GM12873 (cell line): ENCODE results near the gene POLR3C.

Source experiments
- TF ChIP-seq, protein P1 (sequence below): IDR thresholded peaks from 2 replicates; pipeline ENCODE4 v1.5.1; 2012; ENCODE audit warnings: low read depth, mild to moderate bottlenecking, moderate library complexity, low read length, control low read depth; ENCODE audit not compliant: insufficient read depth; ENCODE audit errors: missing control alignments

The POLR3C gene

DNA sequence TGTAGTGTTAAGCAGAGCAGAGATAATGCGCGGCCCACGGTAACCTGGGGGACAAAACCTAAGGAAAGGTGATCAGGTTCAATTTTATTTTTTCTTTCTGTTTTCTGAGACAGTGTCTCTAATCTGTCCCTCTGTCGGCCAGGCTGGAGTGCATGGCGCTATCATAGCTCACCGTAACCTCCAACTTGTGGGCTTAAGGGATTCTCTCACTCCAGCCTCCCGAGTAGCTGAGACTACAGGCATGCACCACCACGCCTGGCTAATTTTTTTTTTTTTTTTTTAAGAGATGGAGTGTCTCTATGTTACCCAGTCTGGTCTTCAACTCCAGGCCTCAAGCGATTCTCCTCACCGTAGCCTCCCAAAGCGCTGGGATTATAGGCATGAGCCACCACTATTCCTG lies 62.4 kb downstream of the POLR3C start:
- TF ChIP-seq, protein P1, sequence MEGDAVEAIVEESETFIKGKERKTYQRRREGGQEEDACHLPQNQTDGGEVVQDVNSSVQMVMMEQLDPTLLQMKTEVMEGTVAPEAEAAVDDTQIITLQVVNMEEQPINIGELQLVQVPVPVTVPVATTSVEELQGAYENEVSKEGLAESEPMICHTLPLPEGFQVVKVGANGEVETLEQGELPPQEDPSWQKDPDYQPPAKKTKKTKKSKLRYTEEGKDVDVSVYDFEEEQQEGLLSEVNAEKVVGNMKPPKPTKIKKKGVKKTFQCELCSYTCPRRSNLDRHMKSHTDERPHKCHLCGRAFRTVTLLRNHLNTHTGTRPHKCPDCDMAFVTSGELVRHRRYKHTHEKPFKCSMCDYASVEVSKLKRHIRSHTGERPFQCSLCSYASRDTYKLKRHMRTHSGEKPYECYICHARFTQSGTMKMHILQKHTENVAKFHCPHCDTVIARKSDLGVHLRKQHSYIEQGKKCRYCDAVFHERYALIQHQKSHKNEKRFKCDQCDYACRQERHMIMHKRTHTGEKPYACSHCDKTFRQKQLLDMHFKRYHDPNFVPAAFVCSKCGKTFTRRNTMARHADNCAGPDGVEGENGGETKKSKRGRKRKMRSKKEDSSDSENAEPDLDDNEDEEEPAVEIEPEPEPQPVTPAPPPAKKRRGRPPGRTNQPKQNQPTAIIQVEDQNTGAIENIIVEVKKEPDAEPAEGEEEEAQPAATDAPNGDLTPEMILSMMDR, result no peak

DNA sequence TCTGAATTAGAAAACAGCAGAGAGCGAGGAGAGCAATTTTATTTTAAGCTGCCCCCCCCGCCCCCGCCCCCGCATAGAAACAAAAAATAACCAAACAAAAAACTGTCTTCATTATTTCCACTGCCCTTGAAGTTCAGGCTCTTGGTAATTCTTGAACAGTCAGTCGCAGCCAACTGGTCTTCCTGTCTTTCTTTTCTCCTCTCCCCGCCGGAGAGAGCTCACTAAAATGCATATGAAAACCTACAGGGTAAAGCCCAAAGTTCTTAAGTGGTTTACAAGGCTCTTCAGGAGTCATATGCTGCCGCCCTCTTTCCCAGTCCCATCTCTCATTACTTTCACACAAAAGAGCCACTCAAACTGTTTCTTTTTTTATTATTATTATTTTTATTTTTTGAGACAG lies 62.8 kb downstream of the POLR3C start:
- TF ChIP-seq, protein P1, result no peak

DNA sequence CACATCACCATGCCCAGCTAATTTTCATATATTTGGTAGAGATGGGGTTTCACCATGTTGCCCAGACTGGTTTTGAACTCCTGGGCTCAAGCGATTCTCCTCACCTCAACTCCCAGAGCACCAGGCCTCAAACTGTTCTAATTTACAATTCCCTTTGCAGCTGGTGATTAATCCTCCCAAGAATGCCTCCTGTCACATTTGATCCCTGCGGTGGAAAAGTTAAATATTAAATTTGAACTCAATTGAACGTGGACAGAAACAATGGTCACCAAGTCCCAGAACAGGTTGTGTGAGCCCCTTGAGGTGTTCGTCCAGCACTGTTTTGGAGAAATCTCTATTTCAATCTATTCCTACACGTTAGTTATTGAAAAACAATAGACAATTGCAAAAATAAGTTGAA lies 63.6 kb downstream of the POLR3C start:
- TF ChIP-seq, protein P1, result no peak

DNA sequence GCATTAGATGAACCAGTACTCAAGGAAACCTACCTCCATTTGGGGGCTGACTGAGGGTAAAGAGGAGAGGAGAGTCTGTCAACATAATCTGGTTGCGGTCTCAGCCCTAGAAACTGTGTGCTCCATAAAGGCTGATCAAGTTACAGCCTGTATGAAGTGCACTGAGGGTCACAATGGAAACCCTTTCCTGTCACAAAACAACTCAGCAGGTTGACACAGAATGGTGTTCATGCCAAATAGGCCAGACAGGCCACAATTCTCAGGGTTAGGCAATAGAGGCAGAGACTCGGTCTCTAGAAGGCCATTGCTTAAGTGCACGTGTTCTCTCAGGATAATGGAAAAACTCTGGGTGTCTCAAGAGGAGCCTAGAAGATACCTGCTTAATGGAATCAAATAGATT lies 65.7 kb downstream of the POLR3C start:
- TF ChIP-seq, protein P1, result no peak

DNA sequence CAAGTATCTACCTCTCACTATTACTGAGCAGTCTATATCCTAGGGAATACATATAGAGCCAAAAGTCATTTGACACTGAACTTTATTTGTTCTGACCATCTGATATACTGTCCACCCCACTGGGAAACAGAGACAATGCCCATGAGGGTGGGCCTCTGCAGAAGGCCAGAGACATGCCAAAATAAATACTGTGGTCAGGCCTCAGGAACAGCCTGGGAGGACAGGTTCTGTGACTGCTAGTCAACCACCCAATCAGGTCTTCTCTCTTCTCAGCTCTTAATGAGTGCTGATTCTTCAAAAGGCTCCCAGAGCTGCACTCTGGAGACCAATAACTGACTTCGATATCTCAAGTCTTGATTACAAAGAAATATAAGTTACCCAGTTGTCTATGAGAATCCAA lies 67.1 kb downstream of the POLR3C start:
- TF ChIP-seq, protein P1, result no peak

DNA sequence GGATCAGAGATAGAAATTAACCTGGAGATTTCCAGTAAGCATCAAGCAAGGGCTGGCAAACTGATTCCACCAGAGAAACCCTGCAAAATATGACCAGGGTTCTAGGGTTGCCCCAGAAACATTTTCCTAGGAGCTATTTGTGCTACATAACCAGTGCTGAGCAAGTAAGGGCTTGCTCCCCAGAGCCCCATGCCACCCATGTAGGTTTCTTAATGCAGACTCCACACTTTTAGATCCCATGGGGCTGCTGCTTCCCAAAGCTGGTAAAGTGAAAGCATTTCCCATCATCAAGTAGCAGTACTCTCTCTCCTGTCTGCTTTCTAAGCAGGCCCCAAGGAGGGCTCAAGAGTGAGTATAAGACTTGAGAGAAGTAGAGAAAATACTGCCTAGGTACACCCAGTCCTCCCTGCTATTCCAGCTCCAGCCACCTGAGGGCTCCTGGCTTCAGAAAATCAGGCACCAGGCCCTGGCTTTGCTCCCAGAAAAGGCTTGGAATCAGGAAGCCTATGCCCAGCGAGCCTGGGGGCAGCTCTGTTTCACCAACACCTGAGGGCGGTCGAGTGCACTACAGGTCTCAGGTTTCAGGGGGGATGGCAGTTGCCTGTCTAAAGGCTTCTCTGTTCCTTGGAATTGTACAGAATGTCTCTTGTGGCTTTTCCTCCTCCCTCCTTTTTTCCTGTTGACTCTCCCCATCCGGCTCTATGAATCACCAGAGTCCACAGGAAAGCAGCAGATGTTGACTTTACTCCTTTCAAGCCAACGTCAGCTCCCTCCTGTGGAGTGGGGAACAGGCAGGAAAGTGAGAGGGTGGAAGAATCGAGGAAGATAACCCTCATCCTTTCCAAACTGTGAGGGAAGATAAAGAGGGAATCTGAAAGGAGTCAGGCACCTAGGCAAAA lies 67.8 kb downstream of the POLR3C start:
- TF ChIP-seq, protein P1, result peak; percentile 88

DNA sequence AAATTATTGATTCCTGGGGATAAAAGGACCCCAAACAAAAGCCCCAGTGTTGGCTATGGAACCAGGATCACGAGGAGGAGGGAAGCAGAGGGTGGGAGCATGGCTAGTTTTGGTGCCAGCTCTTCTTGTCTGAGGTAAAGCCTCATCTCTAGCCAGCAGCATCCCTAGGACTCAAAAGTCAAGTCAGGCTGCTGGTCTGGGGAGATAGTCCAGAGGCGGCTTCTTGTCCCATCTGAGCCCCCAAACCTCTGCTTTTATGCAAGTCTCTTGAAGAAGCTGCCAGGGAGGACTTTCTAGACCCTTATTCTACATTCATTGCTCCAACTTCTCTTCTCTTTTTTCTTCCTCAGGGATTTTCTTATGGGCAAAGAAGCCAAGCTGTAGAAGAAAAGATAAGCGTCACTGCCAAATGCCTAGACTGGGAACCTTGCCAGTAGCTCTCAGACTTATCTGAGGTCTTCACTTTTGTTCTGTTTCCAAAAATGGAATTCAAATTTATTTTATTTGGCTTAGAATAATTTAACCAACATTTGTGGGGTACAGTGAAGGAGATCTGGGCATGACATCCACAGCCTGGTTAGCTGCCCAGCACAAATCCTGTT lies 68.6 kb downstream of the POLR3C start:
- TF ChIP-seq, protein P1, result no peak
